ENCODE measurements around the gene MKRN3.

Gene MKRN3

GRCh38 chr15:23616536-23616935, 51.1 kb downstream of the MKRN3 start:
- Histone ChIP-seq H3K4me3 (ENCODE audit: insufficient read depth, low read depth, low read length) (no peak overlapping the region), H3K27me3 (ENCODE audit: control insufficient read depth, insufficient read depth, low read length, poor library complexity, severe bottlenecking) (no peaks in the 10 kb centered on the region), H3K36me3 (ENCODE audit: control insufficient read depth, insufficient read depth, low read length) (no peaks in the 10 kb centered on the region), H3K4me1 (ENCODE audit: control insufficient read depth, insufficient read depth, low read length) (no peaks in the 10 kb centered on the region), H3K27ac (ENCODE audit: insufficient read depth, low read depth, low read length, poor library complexity, severe bottlenecking) (no peak overlapping the region), H3K9me3 (ENCODE audit: control insufficient read depth, low read length) (peaks cover 7% of the 10 kb centered on the region)
- 85 to 87% methylated on average over 10 of the region's 10 CpGs for WGBS, 2 experiments
